ENCODE data around the gene PCDH1.

GRCh38 chr5:141865406-141865805, 12.8 kb downstream of the PCDH1 start:
- TF ChIP-seq CTCF (conservative IDR thresholded peaks at IDR 0.05; ENCODE audit: low read length) (no peak), EZH2phosphoT487 (IDR thresholded peaks at IDR 0.05; ENCODE audit: borderline replicate concordance) (no peak)
